CD4-positive, alpha-beta T cell treated with Interleukin-12 subunit alpha and Interleukin-12 subunit beta, for 1 hour (primary cell): Measurements from ENCODE around the gene PRDM4.

ENCODE experiments used
- DNase-seq: peaks from one replicate; pipeline ENCODE4 v3.0.0-alpha.2; 2020

PRDM4 gene

GRCh38 chr12:107684029-107684795, 76.7 kb downstream of the PRDM4 start:
- no peak for DNase-seq
